H1 (cell line): Measurements from ENCODE around the gene ZFAND3. TPM values are rescaled to one million over a fixed set of nuclear protein-coding genes. Genes with fewer than 3 reads are reported as not detected.

Source experiments
- BACH1 ChIP-seq: IDR thresholded peaks from 2 replicates; pipeline ENCODE4 v1.6.1; 2012; ENCODE audit warnings: low read length, improper control_type of control experiment
- BCL11A ChIP-seq, 2 experiments: IDR thresholded peaks; one replicate each; pipeline ENCODE4 v1.6.1; 2011; ENCODE audit warnings: low read depth in 2 of 2, low read length in 2 of 2, mild to moderate bottlenecking in 2 of 2
- CBX5 ChIP-seq: fragments of 300-800, 300-1000 bp; sonication (generic); IDR thresholded peaks from 2 replicates; pipeline ENCODE4 v1.7.1; 2016; ENCODE audit warnings: antibody characterized with exemption, low read length, low read depth
- CHD1 ChIP-seq: IDR thresholded peaks from 2 replicates; pipeline ENCODE4 v1.6.1; 2012; ENCODE audit warnings: low read depth, low read length, improper control_type of control experiment
- E2F6 ChIP-seq: IDR thresholded peaks from 2 replicates; pipeline ENCODE4 v1.6.1; 2012; ENCODE audit warnings: inconsistent platforms
- EP300 ChIP-seq, 2 experiments: IDR thresholded peaks; 1 replicate in 1 of 2; 2 replicates in 1 of 2; pipeline ENCODE4 v1.6.1; 2011 to 2012; ENCODE audit warnings: low read depth in 2 of 2, low read length in 2 of 2, mild to moderate bottlenecking in 2 of 2, borderline replicate concordance in 1 of 2, inconsistent platforms in 1 of 2, moderate library complexity in 1 of 2
- EZH2 ChIP-seq: fragments of 200-600 bp; sonication (generic); IDR thresholded peaks from 2 replicates; pipeline ENCODE4 v1.7.1; 2012; ENCODE audit warnings: low read depth, mild to moderate bottlenecking, moderate library complexity, low read length, inconsistent platforms; ENCODE audit not compliant: severe bottlenecking
- GABPA ChIP-seq: IDR thresholded peaks from 2 replicates; pipeline ENCODE4 v1.6.1; 2011; ENCODE audit warnings: mild to moderate bottlenecking, low read length, moderate library complexity, borderline replicate concordance; ENCODE audit not compliant: insufficient read depth
- HDAC6 ChIP-seq: IDR thresholded peaks from one replicate; pipeline ENCODE4 v1.7.1; 2012; ENCODE audit warnings: low read depth, mild to moderate bottlenecking, inconsistent platforms, low read length, moderate library complexity
- JUN ChIP-seq: IDR thresholded peaks from 2 replicates; pipeline ENCODE4 v1.6.1; 2011; ENCODE audit warnings: low read depth, mild to moderate bottlenecking, improper control_type of control experiment, low read length
- KDM5A ChIP-seq: fragments of 200-600 bp; IDR thresholded peaks from 2 replicates; pipeline ENCODE4 v1.7.1; 2012; ENCODE audit warnings: mild to moderate bottlenecking, low read length, inconsistent platforms, mixed read lengths
- NRF1 ChIP-seq: IDR thresholded peaks from 2 replicates; pipeline ENCODE4 v1.6.1; 2011; ENCODE audit warnings: mild to moderate bottlenecking, low read depth, low read length, improper control_type of control experiment
- POLR2A ChIP-seq, 2 experiments: IDR thresholded peaks; 1 replicate in 1 of 2; 2 replicates in 1 of 2; pipeline ENCODE4 v1.6.1; 2011; ENCODE audit warnings: low read depth in 2 of 2, low read length in 2 of 2, mild to moderate bottlenecking in 2 of 2; ENCODE audit errors: control extremely low read depth in 1 of 2
- POLR2AphosphoS5 ChIP-seq: IDR thresholded peaks from 2 replicates; pipeline ENCODE4 v1.6.1; 2011; ENCODE audit warnings: low read depth, low read length
- POU5F1 ChIP-seq: IDR thresholded peaks from 2 replicates; pipeline ENCODE4 v1.6.1; 2011; ENCODE audit warnings: low read depth, mild to moderate bottlenecking, low read length, moderate library complexity
- RBBP5 ChIP-seq: IDR thresholded peaks from 2 replicates; pipeline ENCODE4 v1.7.1; 2012; ENCODE audit warnings: low read depth, mild to moderate bottlenecking, inconsistent platforms, low read length, moderate library complexity, borderline replicate concordance
- RFX5 ChIP-seq: IDR thresholded peaks from 2 replicates; pipeline ENCODE4 v1.6.1; 2011; ENCODE audit warnings: low read depth, low read length, improper control_type of control experiment, borderline replicate concordance
- RXRA ChIP-seq: IDR thresholded peaks from 2 replicates; pipeline ENCODE4 v1.6.1; 2011; ENCODE audit warnings: low read depth, mild to moderate bottlenecking, low read length, moderate library complexity; ENCODE audit not compliant: insufficient read depth
- SAP30 ChIP-seq: fragments of 300-600 bp; sonication (generic); IDR thresholded peaks from 2 replicates; pipeline ENCODE4 v1.7.1; 2012; ENCODE audit warnings: low read length, moderate library complexity, mild to moderate bottlenecking, inconsistent platforms; ENCODE audit not compliant: insufficient read depth, insufficient replicate concordance
- SIN3A ChIP-seq, 2 experiments: IDR thresholded peaks in 1 of 2; conservative IDR thresholded peaks in 1 of 2; 2 replicates each; pipeline ENCODE4 v1.6.1; 2011 to 2012; ENCODE audit warnings: low read length in 2 of 2, improper control_type of control experiment in 1 of 2, low read depth in 1 of 2, mild to moderate bottlenecking in 1 of 2
- SIRT6 ChIP-seq: IDR thresholded peaks from one replicate; pipeline ENCODE4 v1.7.1; 2012; ENCODE audit warnings: low read length, inconsistent platforms
- SIX5 ChIP-seq: IDR thresholded peaks from 2 replicates; pipeline ENCODE4 v1.6.1; 2011; ENCODE audit warnings: mild to moderate bottlenecking, low read depth, low read length
- TCF12 ChIP-seq: IDR thresholded peaks from 2 replicates; pipeline ENCODE4 v1.6.1; 2011; ENCODE audit warnings: low read depth, mild to moderate bottlenecking, low read length
- TEAD4 ChIP-seq: IDR thresholded peaks from 2 replicates; pipeline ENCODE4 v1.6.1; 2012; ENCODE audit warnings: low read depth, low read length, inconsistent platforms, mixed read lengths
- polyA plus RNA-seq, 7 experiments: library from polyadenylated mRNA; depleted of rRNA in 3 of 7; stranded (reverse) in 5 of 7; unstranded in 2 of 7; fragments of >200 nt in 5 of 7; fragments of 200-250 nt in 2 of 7; gene quantifications; 1 replicate in 5 of 7; 2 replicates in 1 of 7; 4 replicates in 1 of 7; pipeline versions ENCODE4 v1.2.1 to v1.2.3, GENCODE V29; 2011 to 2013; ENCODE audit warnings: missing spikeins in 2 of 7, mixed read lengths in 2 of 7
- total RNA-seq: library from RNA; stranded (reverse); fragmentation: NEBNext Ultra II Directional; extraction: Animal tissue kit (Norgen Biotek cat#: 25700); gene quantifications from 2 replicates; pipeline ENCODE4 v1.2.1, GENCODE V29; 2021

Gene ZFAND3
- total and polyA plus RNA-seq, 2 of the 8 experiments (the other 6 are each of a cell fraction or from before 2014, with no cell fraction given): 13.0 to 51.3 TPM

GRCh38 chr6:37818536-37819176 lies 871 bp upstream of the ZFAND3 start (continued):
- TF ChIP-seq TEAD4: no peak
- no peak for TF ChIP-seq RFX5
- TF ChIP-seq CHD1: no peak
- no peak for TF ChIP-seq TCF12
- peak; percentile 85 for TF ChIP-seq SAP30
- no peak for TF ChIP-seq BCL11A (IDR thresholded peaks at IDR 0.05; ENCODE audit: low read depth in 2 of 2, low read length in 2 of 2)
- TF ChIP-seq KDM5A: no peak
- TF ChIP-seq EZH2: no peak
- TF ChIP-seq JUN: no peak
- TF ChIP-seq NRF1: peak; percentile 73
- peak; percentile 64 to 65 for TF ChIP-seq POLR2A (IDR thresholded peaks at IDR 0.05; ENCODE audit: control extremely low read depth in 1 of 2, low read depth in 2 of 2, low read length in 2 of 2)
- no peak for TF ChIP-seq POU5F1
- TF ChIP-seq HDAC6: no peak
- TF ChIP-seq RXRA: no peak
- TF ChIP-seq POLR2AphosphoS5: no peak; the same call in 1 of the 2 replicates
- no peak for TF ChIP-seq SIRT6
- TF ChIP-seq GABPA: no peak
- no peak for TF ChIP-seq BACH1
- TF ChIP-seq SIN3A (conservative IDR thresholded peaks at IDR 0.05 in 1 of 2, IDR thresholded peaks at IDR 0.05 in 1 of 2; ENCODE audit: low read depth in 1 of 2, low read length in 2 of 2): peak; percentile 60 to 84; a peak in 2 of 4 replicates
- no peak for TF ChIP-seq CBX5
- TF ChIP-seq RBBP5: no peak; the same call in 1 of the 2 replicates
- TF ChIP-seq SIX5: no peak
- TF ChIP-seq EP300 (IDR thresholded peaks at IDR 0.05; ENCODE audit: borderline replicate concordance in 1 of 2, low read depth in 2 of 2, low read length in 2 of 2): no peak
- TF ChIP-seq E2F6: no peak
